GM12865 (cell line): ENCODE data around the gene PAMR1.

ENCODE experiments used
- DNase-seq: peaks from one replicate; pipeline ENCODE4 v3.0.0; 2010; ENCODE audit warnings: low read depth
- H3K4me3 ChIP-seq: 2 replicates; pipeline ENCODE4 v1.5.1; 2011; ENCODE audit warnings: mild to moderate bottlenecking, low read depth, low read length, control low read depth
- CTCF ChIP-seq: IDR thresholded peaks from 2 replicates; pipeline ENCODE4 v1.5.1; 2011; ENCODE audit warnings: low read length, control low read depth, low read depth, inconsistent platforms; ENCODE audit not compliant: insufficient read depth; ENCODE audit errors: missing control alignments

PAMR1 gene

GRCh38 chr11:35389112-35389511 is 136.3 kb downstream of the PAMR1 start:
- TF ChIP-seq CTCF = no peak
- no peak for DNase-seq
- H3K4me3 ChIP-seq = no peak overlapping the region

GRCh38 chr11:35388061-35388460 is 137.4 kb downstream of the PAMR1 start:
- no peak for DNase-seq

GRCh38 chr11:35387111-35387982 is 138.1 kb downstream of the PAMR1 start:
- DNase-seq = no peak
- no peak for TF ChIP-seq CTCF
- no peak overlapping the region for H3K4me3 ChIP-seq

More at GRCh38 chr11:35388061-35388460, 137.4 kb downstream of the PAMR1 start:
- no peak overlapping the region for H3K4me3 ChIP-seq
- no peak for TF ChIP-seq CTCF

GRCh38 chr11:35383953-35384352 is 141.5 kb downstream of the PAMR1 start:
- no peak for TF ChIP-seq CTCF
- no peak overlapping the region for H3K4me3 ChIP-seq
- DNase-seq = no peak
